HL-60 (cell line): ENCODE data around the gene COX20.

Experiments used
- GABPA ChIP-seq: IDR thresholded peaks from 2 replicates; pipeline ENCODE4 v1.6.1; 2012; ENCODE audit warnings: low read depth
- POLR2AphosphoS5 ChIP-seq: IDR thresholded peaks from 2 replicates; pipeline ENCODE4 v1.6.1; 2012; ENCODE audit warnings: low read depth
- SPI1 ChIP-seq: IDR thresholded peaks from 2 replicates; pipeline ENCODE4 v1.6.1; 2012; ENCODE audit warnings: low read depth, mild to moderate bottlenecking, borderline replicate concordance
- TF ChIP-seq, protein P1 (sequence below): IDR thresholded peaks from one replicate; pipeline ENCODE4 v1.5.1; 2011; ENCODE audit warnings: low read length, control low read depth, inconsistent platforms; ENCODE audit not compliant: insufficient read depth

DNA sequence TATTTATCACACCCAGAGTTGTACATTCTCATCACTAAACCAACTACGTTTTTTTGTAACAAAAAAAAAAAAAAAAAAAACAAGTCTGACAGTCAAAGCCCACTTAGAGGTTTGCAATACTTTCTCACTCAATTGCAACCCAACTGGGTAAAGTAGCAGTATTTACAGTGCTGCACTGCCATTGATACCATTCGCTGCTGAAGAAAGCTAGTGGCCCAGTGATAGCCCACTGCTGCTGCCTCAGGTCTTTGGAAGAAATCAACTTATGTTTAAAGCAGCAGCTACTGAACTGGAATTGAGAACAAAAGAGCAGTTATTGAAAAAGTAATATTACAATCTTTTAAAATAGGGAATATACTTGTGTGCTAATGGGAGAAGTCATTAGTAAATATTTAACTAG lies 26.2 kb downstream of the COX20 start:
- TF ChIP-seq SPI1, result no peak
- no peak for TF ChIP-seq POLR2AphosphoS5
- TF ChIP-seq, protein P1, sequence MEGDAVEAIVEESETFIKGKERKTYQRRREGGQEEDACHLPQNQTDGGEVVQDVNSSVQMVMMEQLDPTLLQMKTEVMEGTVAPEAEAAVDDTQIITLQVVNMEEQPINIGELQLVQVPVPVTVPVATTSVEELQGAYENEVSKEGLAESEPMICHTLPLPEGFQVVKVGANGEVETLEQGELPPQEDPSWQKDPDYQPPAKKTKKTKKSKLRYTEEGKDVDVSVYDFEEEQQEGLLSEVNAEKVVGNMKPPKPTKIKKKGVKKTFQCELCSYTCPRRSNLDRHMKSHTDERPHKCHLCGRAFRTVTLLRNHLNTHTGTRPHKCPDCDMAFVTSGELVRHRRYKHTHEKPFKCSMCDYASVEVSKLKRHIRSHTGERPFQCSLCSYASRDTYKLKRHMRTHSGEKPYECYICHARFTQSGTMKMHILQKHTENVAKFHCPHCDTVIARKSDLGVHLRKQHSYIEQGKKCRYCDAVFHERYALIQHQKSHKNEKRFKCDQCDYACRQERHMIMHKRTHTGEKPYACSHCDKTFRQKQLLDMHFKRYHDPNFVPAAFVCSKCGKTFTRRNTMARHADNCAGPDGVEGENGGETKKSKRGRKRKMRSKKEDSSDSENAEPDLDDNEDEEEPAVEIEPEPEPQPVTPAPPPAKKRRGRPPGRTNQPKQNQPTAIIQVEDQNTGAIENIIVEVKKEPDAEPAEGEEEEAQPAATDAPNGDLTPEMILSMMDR, result no peak
- no peak for TF ChIP-seq GABPA
